GM06990 (cell line): ENCODE measurements around the gene SPEF2.

ENCODE experiments used
- DNase-seq: peaks from one replicate; pipeline ENCODE4 v3.0.0-alpha.2; 2011; ENCODE audit not compliant: insufficient read length; ENCODE audit errors: extremely low read depth
- H3K27me3 ChIP-seq: replicated peaks from 2 replicates; pipeline ENCODE4 v1.6.0; 2011; ENCODE audit warnings: low read length; ENCODE audit not compliant: control insufficient read depth, insufficient read depth
- H3K36me3 ChIP-seq: 2 replicates; pipeline ENCODE4 v1.5.1; 2011; ENCODE audit warnings: low read length; ENCODE audit not compliant: control insufficient read depth, insufficient read depth
- H3K4me3 ChIP-seq: replicated peaks from 2 replicates; pipeline ENCODE4 v1.5.1; 2011; ENCODE audit warnings: low read depth, mild to moderate bottlenecking, control low read depth, low read length
- TF ChIP-seq, protein P1 (sequence below): IDR thresholded peaks from 2 replicates; pipeline ENCODE4 v1.5.1; 2011; ENCODE audit warnings: low read length, control low read depth, mild to moderate bottlenecking, inconsistent platforms; ENCODE audit not compliant: insufficient read depth, poor library complexity, severe bottlenecking

Gene SPEF2

DNA sequence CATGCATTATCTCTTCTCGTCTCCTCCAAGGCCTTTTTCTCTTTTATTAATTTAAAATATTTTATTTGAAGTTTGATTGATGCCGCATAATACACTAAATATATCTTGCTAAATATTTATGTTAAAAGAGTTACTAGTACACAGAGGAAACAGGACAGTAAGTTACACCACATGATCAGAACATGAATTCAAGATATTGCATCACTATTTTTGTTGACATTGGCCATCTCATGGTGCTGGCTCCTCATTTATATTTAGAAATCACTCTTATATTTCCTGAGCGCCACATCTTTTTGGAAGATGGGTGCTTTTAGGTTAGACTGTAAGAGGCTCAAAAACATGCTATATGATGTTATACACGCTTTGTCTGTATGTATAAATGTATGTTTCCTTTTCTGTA lies 23.0 kb downstream of the SPEF2 start:
- H3K27me3 ChIP-seq, result no peaks in the 10 kb centered on the region
- H3K4me3 ChIP-seq, result no peak overlapping the region
- TF ChIP-seq, protein P1, sequence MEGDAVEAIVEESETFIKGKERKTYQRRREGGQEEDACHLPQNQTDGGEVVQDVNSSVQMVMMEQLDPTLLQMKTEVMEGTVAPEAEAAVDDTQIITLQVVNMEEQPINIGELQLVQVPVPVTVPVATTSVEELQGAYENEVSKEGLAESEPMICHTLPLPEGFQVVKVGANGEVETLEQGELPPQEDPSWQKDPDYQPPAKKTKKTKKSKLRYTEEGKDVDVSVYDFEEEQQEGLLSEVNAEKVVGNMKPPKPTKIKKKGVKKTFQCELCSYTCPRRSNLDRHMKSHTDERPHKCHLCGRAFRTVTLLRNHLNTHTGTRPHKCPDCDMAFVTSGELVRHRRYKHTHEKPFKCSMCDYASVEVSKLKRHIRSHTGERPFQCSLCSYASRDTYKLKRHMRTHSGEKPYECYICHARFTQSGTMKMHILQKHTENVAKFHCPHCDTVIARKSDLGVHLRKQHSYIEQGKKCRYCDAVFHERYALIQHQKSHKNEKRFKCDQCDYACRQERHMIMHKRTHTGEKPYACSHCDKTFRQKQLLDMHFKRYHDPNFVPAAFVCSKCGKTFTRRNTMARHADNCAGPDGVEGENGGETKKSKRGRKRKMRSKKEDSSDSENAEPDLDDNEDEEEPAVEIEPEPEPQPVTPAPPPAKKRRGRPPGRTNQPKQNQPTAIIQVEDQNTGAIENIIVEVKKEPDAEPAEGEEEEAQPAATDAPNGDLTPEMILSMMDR, result no peak
- H3K36me3 ChIP-seq, result no peaks in the 10 kb centered on the region
- no peak for DNase-seq

DNA sequence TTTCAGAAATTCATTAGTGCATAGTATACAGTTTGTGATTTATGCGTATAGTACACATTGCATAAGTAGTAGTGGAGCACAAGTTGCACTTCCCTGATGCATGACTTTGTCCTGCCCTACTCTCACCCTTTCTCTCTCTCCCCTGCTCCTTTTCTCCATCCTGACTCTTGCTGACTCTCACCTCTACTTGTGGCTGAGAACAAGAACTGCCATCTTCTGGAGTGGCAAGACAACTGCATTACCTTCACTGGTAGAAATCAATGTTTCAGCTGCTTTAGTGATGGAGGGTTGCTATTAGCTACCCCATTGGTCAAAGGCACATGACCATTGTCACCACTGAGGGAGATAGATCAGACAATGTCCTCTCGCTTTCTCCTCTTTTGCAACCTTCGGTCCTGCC lies 26.9 kb downstream of the SPEF2 start:
- Histone ChIP-seq H3K4me3 (no peak overlapping the region), H3K36me3 (no peaks in the 10 kb centered on the region), H3K27me3 (no peaks in the 10 kb centered on the region)
- TF ChIP-seq, protein P1, result no peak
- DNase-seq, result no peak

DNA sequence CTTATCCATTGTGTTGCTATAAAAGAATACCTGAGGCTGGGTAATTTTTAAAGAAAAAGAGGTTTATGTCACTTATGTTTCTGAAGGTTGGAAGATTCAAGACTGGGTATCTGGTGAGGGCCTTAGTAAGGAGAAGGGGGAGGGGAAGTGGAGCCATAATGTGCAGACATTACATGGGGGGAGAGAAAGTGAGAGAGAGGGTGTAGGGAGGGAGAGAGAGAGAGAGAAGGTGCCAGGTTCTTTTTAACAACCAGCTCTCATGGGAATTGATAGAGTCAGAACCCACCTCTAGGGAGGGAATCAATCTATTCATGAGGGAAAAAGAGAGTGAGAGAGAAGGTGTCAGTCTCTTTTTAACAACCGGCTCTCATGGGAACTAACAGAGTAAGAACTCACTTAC lies 29.5 kb downstream of the SPEF2 start:
- Histone ChIP-seq H3K27me3 (no peaks in the 10 kb centered on the region), H3K4me3 (no peak overlapping the region), H3K36me3 (no peaks in the 10 kb centered on the region)
- TF ChIP-seq, protein P1, result no peak
- DNase-seq, result no peak

DNA sequence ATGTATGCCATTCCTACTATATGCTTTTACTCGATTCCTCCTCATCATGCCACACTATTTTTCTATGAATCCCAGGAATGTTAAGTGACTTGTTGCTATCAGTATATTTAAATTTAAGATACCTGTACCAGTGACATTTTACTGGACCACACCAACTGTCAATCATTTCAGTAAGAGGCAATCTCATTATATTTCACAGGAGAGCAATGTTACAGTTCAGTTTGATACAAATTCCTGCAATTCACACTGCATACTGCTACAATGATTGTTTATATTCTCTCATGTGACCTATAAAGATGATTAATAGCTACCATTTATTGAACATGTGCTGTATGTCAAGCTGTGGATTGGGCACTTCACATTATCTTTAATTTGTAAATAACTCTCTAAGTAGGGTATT lies 30.0 kb downstream of the SPEF2 start:
- H3K27me3 ChIP-seq, result no peaks in the 10 kb centered on the region
- H3K36me3 ChIP-seq, result no peaks in the 10 kb centered on the region
- DNase-seq, result no peak
- H3K4me3 ChIP-seq, result no peak overlapping the region
- TF ChIP-seq, protein P1, result no peak

DNA sequence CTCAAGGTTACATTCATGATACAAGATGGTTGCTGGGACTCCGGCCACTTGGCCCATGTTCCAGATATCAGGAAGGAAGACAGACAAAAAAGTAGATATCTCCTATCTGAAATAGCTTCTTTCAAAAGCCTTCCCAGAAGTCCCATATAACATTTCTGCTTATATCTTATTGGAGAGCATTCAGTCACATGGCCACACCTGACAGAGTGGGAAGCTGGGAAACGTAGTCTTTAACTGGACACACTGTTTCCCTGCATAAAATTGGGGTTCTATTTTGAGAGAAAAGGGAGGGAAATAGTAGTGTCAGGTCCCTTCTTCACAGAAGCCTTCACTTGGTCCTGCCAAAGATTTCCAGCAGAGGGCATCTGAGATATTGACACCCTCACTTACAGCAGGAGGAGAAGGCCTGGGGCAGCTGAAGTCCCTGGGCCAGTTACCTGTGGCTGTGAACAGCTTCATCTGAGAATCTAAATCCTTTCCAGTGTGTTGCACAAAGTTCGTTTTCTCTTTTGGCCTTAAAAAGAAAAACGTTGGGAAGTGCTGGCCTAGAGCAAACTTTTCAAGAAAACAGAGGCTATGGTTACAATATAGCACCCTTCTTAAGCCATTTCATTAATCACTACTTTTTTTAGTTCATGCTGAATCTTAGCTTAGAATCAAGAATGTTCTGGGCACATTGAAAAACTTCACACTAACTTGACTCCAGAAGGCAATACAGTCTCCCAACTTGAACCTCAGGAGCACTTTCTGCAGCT lies 33.5 kb downstream of the SPEF2 start:
- DNase-seq, result no peak
- no peaks in the 10 kb centered on the region for H3K27me3 ChIP-seq
- H3K4me3 ChIP-seq, result no peak overlapping the region
- TF ChIP-seq, protein P1, result peak; percentile 62
- no peaks in the 10 kb centered on the region for H3K36me3 ChIP-seq

DNA sequence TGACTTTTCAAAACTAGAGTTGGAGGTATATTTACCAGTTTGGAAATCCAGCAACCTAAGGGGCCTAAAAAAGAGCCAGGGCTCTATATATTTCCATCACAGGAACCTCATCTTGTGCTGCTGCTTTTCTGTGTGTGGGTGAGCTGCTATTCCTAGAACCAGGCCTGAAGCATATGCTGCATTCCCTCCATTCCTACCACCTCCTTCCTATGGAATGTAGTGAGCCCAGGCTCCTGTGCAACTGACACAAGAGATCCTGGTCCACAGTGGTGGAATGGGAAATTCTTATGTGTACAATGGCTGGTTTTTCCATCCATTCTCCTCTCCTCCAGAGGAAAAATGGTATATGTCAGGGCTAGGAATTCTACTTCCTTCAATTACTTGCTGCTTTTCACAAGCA lies 39.1 kb downstream of the SPEF2 start:
- Histone ChIP-seq H3K36me3 (no peaks in the 10 kb centered on the region), H3K27me3 (no peaks in the 10 kb centered on the region), H3K4me3 (no peak overlapping the region)
- no peak for DNase-seq
- TF ChIP-seq, protein P1, result no peak
